CD4-positive, CD25-positive, alpha-beta regulatory T cell (primary cell): ENCODE results near the gene CPNE5. TPM values are rescaled to one million over a fixed set of nuclear protein-coding genes. Genes with fewer than 3 reads are reported as not detected.
"Not testable (repeated sequence)": the region's sequence is repeated elsewhere in the genome, so short reads cannot be mapped to it uniquely, and the experiment has no call there.

ENCODE experiments used
- ATAC-seq, 2 donors: fragments of 150-1000 bp; cut with Tn5 transposase; one replicate each; pipeline ENCODE4 v1.10.0; 2021; ENCODE audit warnings: low read depth in 2 of 2, moderate number of reproducible peaks in 2 of 2, moderate library complexity in 1 of 2
- DNase-seq, 3 donors: peaks; one replicate each; pipeline versions ENCODE4 v3.0.0 to v3.0.0-alpha.2; 2012 to 2022; ENCODE audit warnings: mixed read lengths in 1 of 3
- H3K27ac ChIP-seq: one replicate; pipeline ENCODE4 v1.7.0; 2013; ENCODE audit warnings: mild to moderate bottlenecking, low read length; ENCODE audit not compliant: insufficient read depth, poor library complexity, severe bottlenecking
- H3K27me3 ChIP-seq: one replicate; pipeline ENCODE4 v1.7.0; 2013; ENCODE audit warnings: low read length; ENCODE audit not compliant: control insufficient read depth, insufficient read depth
- H3K36me3 ChIP-seq: one replicate; pipeline ENCODE4 v1.7.0; 2013; ENCODE audit warnings: mild to moderate bottlenecking, low read length, moderate library complexity; ENCODE audit not compliant: control insufficient read depth, insufficient read depth
- H3K4me1 ChIP-seq: 2 replicates; pipeline ENCODE4 v1.7.0; 2013; ENCODE audit warnings: mild to moderate bottlenecking, low read length; ENCODE audit not compliant: insufficient read depth, control insufficient read depth, poor library complexity, severe bottlenecking
- H3K4me3 ChIP-seq: one replicate; pipeline ENCODE4 v1.7.0; 2013; ENCODE audit warnings: low read depth, mild to moderate bottlenecking, low read length, moderate library complexity
- H3K9me3 ChIP-seq, 2 experiments: 1 replicate in 1 of 2; 2 replicates in 1 of 2; pipeline ENCODE4 v1.7.0; 2013; ENCODE audit warnings: low read length in 2 of 2, mild to moderate bottlenecking in 1 of 2, moderate library complexity in 1 of 2; ENCODE audit not compliant: control insufficient read depth in 2 of 2
- H3K27ac Mint-ChIP-seq, 3 donors: one replicate each; pipeline ENCODE4 v1.8.0; 2020 to 2022; ENCODE audit warnings: mild to moderate bottlenecking in 3 of 3, mixed read lengths in 3 of 3, moderate library complexity in 2 of 3
- H3K27me3 Mint-ChIP-seq: one replicate; pipeline ENCODE4 v1.8.0; 2022; ENCODE audit warnings: mild to moderate bottlenecking, mixed read lengths
- H3K36me3 Mint-ChIP-seq: one replicate; pipeline ENCODE4 v1.8.0; 2020; ENCODE audit warnings: mixed read lengths
- H3K4me1 Mint-ChIP-seq, 4 donors: one replicate each; pipeline ENCODE4 v1.8.0; 2020 to 2022; ENCODE audit warnings: mixed read lengths in 4 of 4, mild to moderate bottlenecking in 1 of 4
- H3K4me3 Mint-ChIP-seq, 4 donors: one replicate each; pipeline ENCODE4 v1.8.0; 2020 to 2022; ENCODE audit warnings: mild to moderate bottlenecking in 4 of 4, mixed read lengths in 4 of 4, moderate library complexity in 3 of 4
- H3K9me3 Mint-ChIP-seq, 7 donors: one replicate each; pipeline ENCODE4 v1.8.0; 2020 to 2022; ENCODE audit warnings: mixed read lengths in 7 of 7, mild to moderate bottlenecking in 3 of 7, moderate library complexity in 2 of 7
- polyA plus RNA-seq, 4 donors: library from polyadenylated mRNA; unstranded; fragments of 300-500 nt; fragmentation: Illumina TruSeq; gene quantifications; one replicate each; pipeline ENCODE4 v1.2.3, GENCODE V29; 2021
- total RNA-seq: library from RNA; stranded (reverse); gene quantifications from one replicate; pipeline ENCODE4 v1.2.3, GENCODE V29; 2022

Gene CPNE5
- total and polyA plus RNA-seq, 5 donors from 2014 or later, result 0.16 to 4.3 (median 0.83) TPM

GRCh38 chr6:36815962-36816735 is 23.1 kb downstream of the CPNE5 start:
- no peak overlapping the region for H3K27ac Mint-ChIP-seq
- no peak for ATAC-seq
- H3K36me3 Mint-ChIP-seq, result no peaks in the 10 kb centered on the region
- H3K9me3 Mint-ChIP-seq, result no peaks in the 10 kb centered on the region
- peaks cover 29% of the 10 kb centered on the region for H3K27me3 Mint-ChIP-seq
- Histone ChIP-seq H3K27ac (no peak overlapping the region), H3K4me1 (no peaks in the 10 kb centered on the region), H3K27me3 (no peaks in the 10 kb centered on the region), H3K4me3 (no peak overlapping the region), H3K9me3 (no peaks in the 10 kb centered on the region), H3K36me3 (no peaks in the 10 kb centered on the region)
- no peak for DNase-seq
- no peak overlapping the region for H3K4me3 Mint-ChIP-seq
- H3K4me1 Mint-ChIP-seq, result no peaks in the 10 kb centered on the region

DNA sequence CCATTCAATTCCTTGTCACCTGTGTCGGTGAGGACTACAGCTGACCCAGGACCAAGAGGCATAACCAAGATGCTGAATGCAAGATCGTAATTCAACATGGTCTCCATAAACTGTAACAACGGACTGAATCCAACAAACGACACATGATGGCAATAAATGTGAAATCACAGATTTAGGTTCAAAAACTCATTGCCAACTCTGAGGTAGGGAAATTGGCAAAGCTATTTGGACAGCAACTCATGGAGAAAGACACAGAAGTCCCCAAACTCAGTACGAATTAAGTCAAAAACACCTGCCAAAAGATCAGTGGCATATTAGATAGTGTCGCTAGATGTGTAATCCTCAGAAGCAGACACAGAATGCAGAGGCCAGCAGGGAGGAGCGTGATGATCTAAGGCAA is 25.0 kb downstream of the CPNE5 start:
- Mint-ChIP-seq H3K9me3 (no peaks in the 10 kb centered on the region), H3K27me3 (peaks cover 14% of the 10 kb centered on the region), H3K4me1 (no peaks in the 10 kb centered on the region), H3K4me3 (no peak overlapping the region), H3K36me3 (no peaks in the 10 kb centered on the region), H3K27ac (no peak overlapping the region)
- Histone ChIP-seq H3K27me3 (no peaks in the 10 kb centered on the region), H3K36me3 (no peaks in the 10 kb centered on the region), H3K4me1 (no peaks in the 10 kb centered on the region), H3K27ac (no peak overlapping the region), H3K9me3 (no peaks in the 10 kb centered on the region), H3K4me3 (no peak overlapping the region)
- DNase-seq (no peak), ATAC-seq (no peak)

DNA sequence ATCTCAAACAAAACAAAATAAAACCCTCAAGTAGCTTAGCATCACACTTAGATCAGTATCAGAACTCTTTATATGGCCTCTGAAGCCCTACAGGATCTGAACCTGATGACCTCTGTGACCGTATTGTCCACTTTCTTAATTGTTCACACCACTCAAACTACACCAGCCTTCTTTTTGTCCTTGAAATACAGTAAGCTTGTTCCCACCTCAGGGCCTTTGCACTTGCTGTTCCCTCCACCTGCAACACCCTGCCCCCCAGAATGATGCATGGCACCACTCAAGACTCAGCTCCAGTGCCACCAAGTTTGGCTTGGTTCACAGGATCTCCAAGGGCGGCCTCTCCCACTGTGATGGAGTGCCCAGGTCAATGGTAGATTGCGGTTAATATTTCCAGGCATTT is 25.7 kb downstream of the CPNE5 start:
- H3K27me3 Mint-ChIP-seq, result peaks cover 14% of the 10 kb centered on the region
- DNase-seq (no peak), ATAC-seq (no peak)
- Histone ChIP-seq H3K27ac (no peak overlapping the region), H3K36me3 (no peaks in the 10 kb centered on the region), H3K4me3 (no peak overlapping the region), H3K9me3 (no peaks in the 10 kb centered on the region), H3K27me3 (no peaks in the 10 kb centered on the region), H3K4me1 (no peaks in the 10 kb centered on the region)
- no peak overlapping the region for H3K27ac Mint-ChIP-seq
- H3K4me3 Mint-ChIP-seq, result no peak overlapping the region
- no peaks in the 10 kb centered on the region for H3K4me1 Mint-ChIP-seq
- H3K9me3 Mint-ChIP-seq, result no peaks in the 10 kb centered on the region
- no peaks in the 10 kb centered on the region for H3K36me3 Mint-ChIP-seq

DNA sequence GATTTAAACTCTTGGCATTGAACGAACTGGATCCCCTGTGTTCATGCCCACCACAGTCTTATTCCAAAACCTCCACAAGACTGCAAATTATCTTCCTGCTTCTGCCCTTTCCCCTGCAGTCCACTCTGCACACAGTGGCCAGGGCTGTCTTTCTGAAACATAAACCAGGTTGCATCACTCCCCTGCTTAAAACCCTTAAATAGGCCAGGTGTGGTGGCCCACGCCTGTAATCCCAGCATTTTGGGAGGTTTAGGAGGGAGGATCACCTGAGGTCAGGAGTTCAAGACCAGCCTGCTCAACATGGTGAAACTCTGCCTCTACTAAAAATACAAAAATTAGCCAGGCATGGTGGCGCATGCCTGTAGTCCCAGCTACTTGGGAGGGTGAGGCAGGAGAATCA is 26.2 kb downstream of the CPNE5 start:
- not testable (repeated sequence) for H3K9me3 Mint-ChIP-seq, H3K27me3 ChIP-seq, H3K36me3 Mint-ChIP-seq, H3K36me3 ChIP-seq, H3K4me1 Mint-ChIP-seq, ATAC-seq, H3K9me3 ChIP-seq, DNase-seq, H3K4me3 ChIP-seq, H3K4me3 Mint-ChIP-seq, H3K4me1 ChIP-seq, H3K27ac ChIP-seq
- peak overlapping the region in 1 of 3 donors; percentile 77 for H3K27ac Mint-ChIP-seq
- H3K27me3 Mint-ChIP-seq, result peaks cover 14% of the 10 kb centered on the region

DNA sequence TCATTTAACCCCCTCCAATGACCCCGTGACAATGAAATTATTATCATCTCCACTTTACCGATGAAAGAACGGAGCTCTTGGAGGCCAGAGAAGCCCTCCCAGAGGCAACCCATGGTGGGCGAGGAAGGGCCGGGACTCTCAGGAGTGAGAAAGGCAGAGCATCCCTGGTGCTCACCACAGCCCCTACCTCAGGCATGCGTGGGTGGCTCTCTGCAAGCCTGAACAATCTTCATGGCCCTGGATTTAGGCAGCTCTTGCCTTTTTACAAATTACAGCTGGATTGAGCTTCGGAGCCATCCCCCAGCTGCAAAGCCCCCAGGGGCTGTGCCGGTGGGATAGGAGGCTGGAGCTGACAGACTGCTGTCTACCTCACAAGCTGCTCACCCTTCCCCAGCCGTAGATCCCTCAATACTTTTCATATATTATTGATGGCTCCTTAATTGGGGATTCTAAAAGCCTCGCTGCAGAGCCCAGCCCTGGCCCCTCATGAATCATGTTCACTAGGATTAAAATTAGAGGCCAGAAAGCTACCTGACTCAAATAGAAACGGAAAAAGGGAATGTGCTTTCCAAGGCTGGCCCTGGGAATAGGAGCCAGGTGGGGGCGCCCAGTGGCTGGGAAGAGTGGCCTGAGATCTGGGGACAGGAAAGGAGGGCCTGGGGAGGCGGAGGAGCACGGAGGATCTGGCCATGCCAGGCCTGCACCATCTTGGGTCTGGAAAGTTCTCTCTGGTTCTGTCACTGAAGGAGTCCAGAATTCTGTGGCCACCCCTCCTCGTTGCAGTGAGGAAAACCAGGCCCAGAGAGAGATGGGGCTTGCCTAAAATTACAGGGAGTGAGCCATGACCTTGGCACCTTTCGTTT is 29.1 kb downstream of the CPNE5 start:
- no peaks in the 10 kb centered on the region for H3K4me1 Mint-ChIP-seq
- Histone ChIP-seq H3K4me3 (no peak overlapping the region), H3K27ac (no peak overlapping the region), H3K27me3 (no peaks in the 10 kb centered on the region), H3K36me3 (no peaks in the 10 kb centered on the region), H3K9me3 (no peaks in the 10 kb centered on the region), H3K4me1 (no peaks in the 10 kb centered on the region)
- no peak for DNase-seq
- H3K4me3 Mint-ChIP-seq, result no peak overlapping the region
- peaks cover 0 to 1% (median 0%) of the 10 kb centered on the region in 7 donors for H3K9me3 Mint-ChIP-seq
- peaks cover 15% of the 10 kb centered on the region for H3K27me3 Mint-ChIP-seq
- H3K27ac Mint-ChIP-seq, result no peak overlapping the region
- no peaks in the 10 kb centered on the region for H3K36me3 Mint-ChIP-seq
- no peak for ATAC-seq

- H3K36me3 ChIP-seq, result no peaks in the 10 kb centered on the region
- H3K9me3 Mint-ChIP-seq, result peaks cover 0 to 1% (median 0%) of the 10 kb centered on the region in 7 donors
- no peaks in the 10 kb centered on the region for H3K36me3 Mint-ChIP-seq
- peaks cover 20% of the 10 kb centered on the region for H3K27me3 Mint-ChIP-seq
- ATAC-seq, result no peak
- no peaks in the 10 kb centered on the region for H3K9me3 ChIP-seq
- no peak for DNase-seq
- H3K4me1 Mint-ChIP-seq, result no peaks in the 10 kb centered on the region
- no peaks in the 10 kb centered on the region for H3K4me1 ChIP-seq
- H3K4me3 Mint-ChIP-seq, result no peak overlapping the region
- H3K4me3 ChIP-seq, result no peak overlapping the region
- H3K27me3 ChIP-seq, result no peaks in the 10 kb centered on the region
- no peak overlapping the region for H3K27ac Mint-ChIP-seq
- H3K27ac ChIP-seq, result no peak overlapping the region
These were observed 30.1 kb downstream of the CPNE5 start for GRCh38 chr6:36809156-36809555.

DNA sequence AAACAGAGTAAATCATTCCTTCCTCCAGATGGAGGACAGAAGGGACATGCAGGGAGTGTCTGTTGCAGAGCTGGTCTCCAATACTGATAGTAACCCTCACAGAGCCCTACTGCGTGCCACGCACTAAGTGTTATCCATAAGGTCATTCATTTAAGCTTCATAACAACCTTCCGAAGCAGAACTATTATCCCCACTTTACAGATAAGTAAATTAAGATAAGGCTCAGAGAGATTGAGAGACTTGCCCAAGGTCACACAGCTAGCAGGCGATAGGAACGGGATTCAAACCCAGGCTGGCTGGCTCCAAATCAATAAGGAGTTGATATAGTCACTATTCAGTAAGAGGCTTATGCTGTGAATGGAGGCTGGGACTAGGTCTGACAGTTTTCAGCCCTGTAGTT is 30.6 kb downstream of the CPNE5 start:
- DNase-seq, result no peak
- Histone ChIP-seq H3K4me1 (no peaks in the 10 kb centered on the region), H3K36me3 (no peaks in the 10 kb centered on the region), H3K4me3 (no peak overlapping the region), H3K9me3 (no peaks in the 10 kb centered on the region), H3K27me3 (no peaks in the 10 kb centered on the region), H3K27ac (no peak overlapping the region)
- H3K27ac Mint-ChIP-seq, result no peak overlapping the region
- no peak for ATAC-seq
- H3K9me3 Mint-ChIP-seq, result peaks cover 0 to 1% (median 0%) of the 10 kb centered on the region in 7 donors
- no peak overlapping the region for H3K4me3 Mint-ChIP-seq
- no peaks in the 10 kb centered on the region for H3K4me1 Mint-ChIP-seq
- peaks cover 20% of the 10 kb centered on the region for H3K27me3 Mint-ChIP-seq
- no peaks in the 10 kb centered on the region for H3K36me3 Mint-ChIP-seq
